ENCODE data around the gene POLR2I. TPM values are rescaled to one million over a fixed set of nuclear protein-coding genes. Genes with fewer than 3 reads are reported as not detected.

POLR2I gene
- total RNA-seq, 2 donors from 2014 or later, result 45.6 to 56.7 TPM

DNA sequence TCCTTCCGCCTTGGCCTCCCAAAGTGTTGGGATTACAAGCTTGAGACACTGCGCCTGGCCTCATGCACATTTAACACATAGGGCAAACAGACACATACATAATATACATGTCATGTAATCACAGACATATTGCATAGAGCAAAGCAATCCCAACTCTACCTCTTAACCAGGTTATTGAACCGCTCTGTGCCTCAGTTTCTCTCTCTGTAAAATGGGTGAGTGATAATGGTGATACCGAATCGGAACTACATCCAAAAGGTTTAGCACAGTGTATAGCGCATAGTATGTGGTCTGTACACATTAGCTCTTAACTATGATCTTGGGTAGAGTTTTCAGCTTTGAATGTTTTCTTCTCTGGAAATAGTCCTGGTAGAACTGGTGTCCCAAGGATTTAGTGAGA lies 29.9 kb upstream of the POLR2I start:
- Histone ChIP-seq H3K9me3 (no peaks in the 10 kb centered on the region), H3K27me3 (replicated peaks; ENCODE audit: insufficient read depth) (no peaks in the 10 kb centered on the region), H3K4me1 (replicated peaks) (peaks cover 6% of the 10 kb centered on the region), H3K4me3 (no peak overlapping the region), H3K36me3 (peaks cover 11 to 23% of the 10 kb centered on the region in 2 donors), H3K27ac (no peak overlapping the region)
- TF ChIP-seq, protein P1, sequence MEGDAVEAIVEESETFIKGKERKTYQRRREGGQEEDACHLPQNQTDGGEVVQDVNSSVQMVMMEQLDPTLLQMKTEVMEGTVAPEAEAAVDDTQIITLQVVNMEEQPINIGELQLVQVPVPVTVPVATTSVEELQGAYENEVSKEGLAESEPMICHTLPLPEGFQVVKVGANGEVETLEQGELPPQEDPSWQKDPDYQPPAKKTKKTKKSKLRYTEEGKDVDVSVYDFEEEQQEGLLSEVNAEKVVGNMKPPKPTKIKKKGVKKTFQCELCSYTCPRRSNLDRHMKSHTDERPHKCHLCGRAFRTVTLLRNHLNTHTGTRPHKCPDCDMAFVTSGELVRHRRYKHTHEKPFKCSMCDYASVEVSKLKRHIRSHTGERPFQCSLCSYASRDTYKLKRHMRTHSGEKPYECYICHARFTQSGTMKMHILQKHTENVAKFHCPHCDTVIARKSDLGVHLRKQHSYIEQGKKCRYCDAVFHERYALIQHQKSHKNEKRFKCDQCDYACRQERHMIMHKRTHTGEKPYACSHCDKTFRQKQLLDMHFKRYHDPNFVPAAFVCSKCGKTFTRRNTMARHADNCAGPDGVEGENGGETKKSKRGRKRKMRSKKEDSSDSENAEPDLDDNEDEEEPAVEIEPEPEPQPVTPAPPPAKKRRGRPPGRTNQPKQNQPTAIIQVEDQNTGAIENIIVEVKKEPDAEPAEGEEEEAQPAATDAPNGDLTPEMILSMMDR (IDR thresholded peaks at IDR 0.05), result no peak
- TF ChIP-seq POLR2AphosphoS5 (IDR thresholded peaks at IDR 0.05), result no peak
- TF ChIP-seq POLR2A (IDR thresholded peaks at IDR 0.05), result no peak
- intact Hi-C loops (cut with DNase I), result no loop called here
- no peak for DNase-seq (ENCODE audit: low spot score)
- WGBS, result 97% methylated on average over 6 of the region's 6 CpGs

DNA sequence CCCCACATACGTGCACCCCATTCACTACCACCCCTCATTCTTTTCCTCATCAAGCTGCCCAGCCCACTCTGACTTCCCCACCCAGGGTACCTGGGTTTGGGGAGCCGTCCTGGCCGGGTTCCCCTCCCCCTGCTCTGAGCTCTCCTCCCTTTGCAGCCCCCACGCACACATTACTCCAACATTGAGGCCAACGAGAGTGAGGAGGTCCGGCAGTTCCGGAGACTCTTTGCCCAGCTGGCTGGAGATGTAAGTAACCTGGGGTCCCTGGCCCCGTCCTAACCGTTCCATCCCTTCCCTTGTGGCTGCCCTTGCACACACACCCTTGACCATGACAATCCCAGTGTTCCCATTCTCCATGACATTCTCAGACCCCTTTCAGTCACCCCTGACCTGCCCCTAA lies 27.8 kb upstream of the POLR2I start:
- 86% methylated on average over 9 of the region's 9 CpGs for WGBS
- intact Hi-C loops (cut with DNase I), result no loop called here
- Histone ChIP-seq H3K27me3 (replicated peaks; ENCODE audit: insufficient read depth) (no peaks in the 10 kb centered on the region), H3K36me3 (peaks cover 11 to 20% of the 10 kb centered on the region in 2 donors), H3K4me3 (no peak overlapping the region), H3K9me3 (no peaks in the 10 kb centered on the region), H3K4me1 (replicated peaks) (peaks cover 6% of the 10 kb centered on the region), H3K27ac (no peak overlapping the region)
- DNase-seq (ENCODE audit: low spot score), result no peak
- TF ChIP-seq POLR2AphosphoS5 (IDR thresholded peaks at IDR 0.05) (no peak), POLR2A (IDR thresholded peaks at IDR 0.05) (no peak)
- TF ChIP-seq, protein P1 (IDR thresholded peaks at IDR 0.05), result no peak

DNA sequence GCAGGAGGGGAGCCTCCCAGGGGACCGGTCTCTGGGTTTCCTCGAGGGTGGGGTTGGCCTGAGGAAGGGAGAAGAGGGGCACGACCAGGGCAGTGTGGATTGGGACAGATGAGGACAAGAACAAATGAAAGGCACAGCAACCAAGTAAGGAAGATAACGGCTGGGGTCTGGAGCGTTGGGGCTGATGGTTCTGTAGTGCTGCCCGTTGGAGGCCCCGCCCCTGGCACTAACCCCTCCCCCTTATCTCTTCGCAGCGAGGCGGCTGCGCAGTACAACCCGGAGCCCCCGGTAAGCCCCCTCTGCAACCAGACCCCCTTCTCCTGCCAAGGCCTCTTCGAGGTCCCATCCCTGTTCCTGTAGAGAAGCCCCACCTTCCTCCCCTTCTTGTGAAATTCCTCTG lies 27.4 kb upstream of the POLR2I start:
- no peaks in the 10 kb centered on the region for H3K27me3 ChIP-seq (replicated peaks; ENCODE audit: insufficient read depth)
- no peak overlapping the region for H3K4me3 ChIP-seq
- TF ChIP-seq, protein P1 (IDR thresholded peaks at IDR 0.05), result no peak
- TF ChIP-seq POLR2AphosphoS5 (IDR thresholded peaks at IDR 0.05), result no peak
- no peak for TF ChIP-seq POLR2A (IDR thresholded peaks at IDR 0.05)
- DNase-seq (ENCODE audit: low spot score), result no peak
- WGBS, result 91% methylated on average over 14 of the region's 14 CpGs
- intact Hi-C loops (cut with DNase I), result no loop called here
- H3K27ac ChIP-seq, result no peak overlapping the region
- peaks cover 6% of the 10 kb centered on the region for H3K4me1 ChIP-seq (replicated peaks)
- H3K36me3 ChIP-seq, result peaks cover 11 to 20% of the 10 kb centered on the region in 2 donors
- H3K9me3 ChIP-seq, result no peaks in the 10 kb centered on the region

DNA sequence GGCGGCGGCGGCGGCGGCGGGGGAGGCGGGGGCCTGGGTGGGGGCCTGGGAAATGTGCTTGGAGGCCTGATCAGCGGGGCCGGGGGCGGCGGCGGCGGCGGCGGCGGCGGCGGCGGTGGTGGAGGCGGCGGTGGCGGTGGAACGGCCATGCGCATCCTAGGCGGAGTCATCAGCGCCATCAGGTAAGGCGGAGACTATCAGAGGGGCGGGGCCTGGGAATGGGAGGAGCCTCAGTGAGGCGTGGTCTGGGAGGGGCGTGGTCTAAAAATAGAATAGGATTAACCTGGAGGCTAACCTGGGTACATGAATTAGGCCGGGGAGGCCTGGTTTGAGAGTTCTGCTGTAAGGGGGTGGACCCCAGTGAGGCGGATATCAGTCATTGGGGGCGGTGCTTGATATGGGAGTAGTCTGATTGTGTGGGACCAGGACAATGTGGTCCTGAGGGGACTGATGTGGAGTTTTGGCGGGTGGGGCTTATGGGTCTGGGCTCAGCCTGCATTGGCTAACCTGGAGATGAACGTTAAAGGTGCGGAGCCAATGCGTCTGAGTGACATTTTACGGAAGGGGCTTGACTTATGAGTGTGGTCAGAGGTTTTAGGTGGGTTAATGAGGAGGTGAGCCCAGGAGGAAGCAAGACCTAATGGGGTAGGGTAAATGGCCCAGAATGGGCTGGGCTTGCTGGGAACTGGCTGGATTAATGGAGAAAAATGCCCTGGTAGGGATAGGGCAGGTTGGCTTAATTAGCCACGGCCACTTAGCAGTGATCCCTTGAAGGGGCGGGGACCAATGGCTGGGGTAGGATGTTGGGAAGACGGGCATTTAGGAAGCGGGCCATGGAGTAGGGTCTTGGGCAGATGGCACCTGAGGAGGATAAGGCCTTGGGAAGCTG lies 26.6 kb upstream of the POLR2I start:
- intact Hi-C loops (cut with DNase I), result no loop called here
- Histone ChIP-seq H3K4me3 (peak overlapping the region; percentile 59 to 87), H3K27me3 (replicated peaks; ENCODE audit: insufficient read depth) (no peaks in the 10 kb centered on the region), H3K4me1 (replicated peaks) (peaks cover 11% of the 10 kb centered on the region), H3K9me3 (no peaks in the 10 kb centered on the region), H3K27ac (peak overlapping the region; percentile 92 to 96), H3K36me3 (peaks cover 11 to 15% of the 10 kb centered on the region in 2 donors)
- DNase-seq (ENCODE audit: low spot score), result peak; percentile 84
- TF ChIP-seq, protein P1 (IDR thresholded peaks at IDR 0.05), result no peak
- TF ChIP-seq POLR2A (IDR thresholded peaks at IDR 0.05) (peak; percentile 77), POLR2AphosphoS5 (IDR thresholded peaks at IDR 0.05) (peak; percentile 78)
- WGBS, result 26% methylated on average over 33 of the region's 42 CpGs

Measured in prostate gland (tissue), 2 donors.